OCI-LY3 (cell line): ENCODE measurements around the gene JOSD2.

Source experiments
- EZH2phosphoT487 ChIP-seq: fragments of 200-600 bp; shearing (Covaris generic); IDR thresholded peaks from 2 replicates; pipeline ENCODE4 v1.6.1; 2018; ENCODE audit warnings: antibody characterized with exemption, mixed run types, low read depth
- TF ChIP-seq, protein P1 (sequence below): fragments of 200-600, 300-600 bp; sonication (generic); IDR thresholded peaks from 2 replicates; pipeline ENCODE4 v1.5.1; 2014; ENCODE audit warnings: antibody characterized with exemption, low read length, low read depth

DNA sequence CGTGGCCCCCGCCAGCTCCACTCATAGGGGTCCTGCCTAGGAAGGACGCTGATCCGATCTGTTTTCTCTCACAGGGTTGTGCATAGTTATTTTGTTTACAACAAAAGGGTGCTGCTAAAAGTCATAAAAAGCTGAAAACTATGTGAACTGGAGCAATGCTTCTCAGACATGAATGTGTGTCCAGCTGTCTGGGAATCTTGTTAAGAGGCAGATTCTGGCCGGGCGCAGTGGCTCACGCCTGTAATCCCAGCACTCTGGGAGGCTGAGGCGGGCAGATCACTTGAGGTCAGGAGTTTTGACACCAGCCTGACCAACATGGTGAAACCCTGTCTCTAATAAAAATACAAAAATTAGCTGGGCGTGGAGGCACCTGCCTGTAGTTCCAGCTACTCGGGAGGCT is 48.6 kb upstream of the JOSD2 start:
- TF ChIP-seq, protein P1, sequence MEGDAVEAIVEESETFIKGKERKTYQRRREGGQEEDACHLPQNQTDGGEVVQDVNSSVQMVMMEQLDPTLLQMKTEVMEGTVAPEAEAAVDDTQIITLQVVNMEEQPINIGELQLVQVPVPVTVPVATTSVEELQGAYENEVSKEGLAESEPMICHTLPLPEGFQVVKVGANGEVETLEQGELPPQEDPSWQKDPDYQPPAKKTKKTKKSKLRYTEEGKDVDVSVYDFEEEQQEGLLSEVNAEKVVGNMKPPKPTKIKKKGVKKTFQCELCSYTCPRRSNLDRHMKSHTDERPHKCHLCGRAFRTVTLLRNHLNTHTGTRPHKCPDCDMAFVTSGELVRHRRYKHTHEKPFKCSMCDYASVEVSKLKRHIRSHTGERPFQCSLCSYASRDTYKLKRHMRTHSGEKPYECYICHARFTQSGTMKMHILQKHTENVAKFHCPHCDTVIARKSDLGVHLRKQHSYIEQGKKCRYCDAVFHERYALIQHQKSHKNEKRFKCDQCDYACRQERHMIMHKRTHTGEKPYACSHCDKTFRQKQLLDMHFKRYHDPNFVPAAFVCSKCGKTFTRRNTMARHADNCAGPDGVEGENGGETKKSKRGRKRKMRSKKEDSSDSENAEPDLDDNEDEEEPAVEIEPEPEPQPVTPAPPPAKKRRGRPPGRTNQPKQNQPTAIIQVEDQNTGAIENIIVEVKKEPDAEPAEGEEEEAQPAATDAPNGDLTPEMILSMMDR, result no peak
- no peak for TF ChIP-seq EZH2phosphoT487
